ENCODE data around the gene BHLHE41.

- TF ChIP-seq, protein P1, sequence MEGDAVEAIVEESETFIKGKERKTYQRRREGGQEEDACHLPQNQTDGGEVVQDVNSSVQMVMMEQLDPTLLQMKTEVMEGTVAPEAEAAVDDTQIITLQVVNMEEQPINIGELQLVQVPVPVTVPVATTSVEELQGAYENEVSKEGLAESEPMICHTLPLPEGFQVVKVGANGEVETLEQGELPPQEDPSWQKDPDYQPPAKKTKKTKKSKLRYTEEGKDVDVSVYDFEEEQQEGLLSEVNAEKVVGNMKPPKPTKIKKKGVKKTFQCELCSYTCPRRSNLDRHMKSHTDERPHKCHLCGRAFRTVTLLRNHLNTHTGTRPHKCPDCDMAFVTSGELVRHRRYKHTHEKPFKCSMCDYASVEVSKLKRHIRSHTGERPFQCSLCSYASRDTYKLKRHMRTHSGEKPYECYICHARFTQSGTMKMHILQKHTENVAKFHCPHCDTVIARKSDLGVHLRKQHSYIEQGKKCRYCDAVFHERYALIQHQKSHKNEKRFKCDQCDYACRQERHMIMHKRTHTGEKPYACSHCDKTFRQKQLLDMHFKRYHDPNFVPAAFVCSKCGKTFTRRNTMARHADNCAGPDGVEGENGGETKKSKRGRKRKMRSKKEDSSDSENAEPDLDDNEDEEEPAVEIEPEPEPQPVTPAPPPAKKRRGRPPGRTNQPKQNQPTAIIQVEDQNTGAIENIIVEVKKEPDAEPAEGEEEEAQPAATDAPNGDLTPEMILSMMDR (IDR thresholded peaks at IDR 0.05), result no peak
- TF ChIP-seq POLR2A (IDR thresholded peaks at IDR 0.05), result no peak
- TF ChIP-seq POLR2AphosphoS5 (IDR thresholded peaks at IDR 0.05), result no peak
- no peak for TF ChIP-seq EP300 (IDR thresholded peaks at IDR 0.05)
Measured at GRCh38 chr12:26088998-26089397, 35.8 kb downstream of the BHLHE41 start.

Measured in stomach (tissue), 4 donors.